ENCODE data around the gene TMEM269. TPM values are rescaled to one million over a fixed set of nuclear protein-coding genes. Genes with fewer than 3 reads are reported as not detected.
A peak's percentile ranks its signal among the peaks of the same experiment; 100 is the strongest.
"Not testable (repeated sequence)": the region's sequence is repeated elsewhere in the genome, so short reads cannot be mapped to it uniquely, and the experiment has no call there.

TMEM269 gene
- total RNA-seq, 5 donors from 2014 or later (not counting 1 experiment from before 2014, with no cell fraction given) = 0.20 to 1.7 (median 0.88) TPM

GRCh38 chr1:42801832-42802473 lies 17.2 kb downstream of the TMEM269 start:
- no peak overlapping the region for H3K27ac Mint-ChIP-seq
- no peak overlapping the region for H3K4me3 Mint-ChIP-seq
- H3K4me1 ChIP-seq (ENCODE audit: control insufficient read depth in 1 of 2, extremely low read depth in 1 of 2, insufficient read depth in 2 of 2, low read length in 2 of 2) = peaks cover 0 to 5% of the 10 kb centered on the region in 2 experiments
- peaks cover 0 to 3% of the 10 kb centered on the region in 2 experiments for H3K27me3 ChIP-seq (replicated peaks in 1 of 2; ENCODE audit: control insufficient read depth in 2 of 2, extremely low read depth in 1 of 2, insufficient read depth in 2 of 2, low read length in 1 of 2)
- 100% methylated on average over 4 of the region's 8 CpGs for WGBS (ENCODE audit: insufficient coverage)
- DNase-seq (no peak), ATAC-seq (replicated peaks in 1 of 4) (no peak)
- no peaks in the 10 kb centered on the region for H3K27me3 Mint-ChIP-seq
- CTCF ChIA-PET = no interaction called here
- peaks cover 3 to 4% (median 3%) of the 10 kb centered on the region in 3 donors for H3K4me1 Mint-ChIP-seq
- H3K9me3 Mint-ChIP-seq = no peaks in the 10 kb centered on the region
- H3K27ac ChIP-seq (ENCODE audit: low read length) = no peak overlapping the region
- no peaks in the 10 kb centered on the region for H3K9me3 ChIP-seq
- no peak overlapping the region for H3K4me3 ChIP-seq (ENCODE audit: control insufficient read depth in 1 of 2, extremely low read depth in 1 of 2, low read length in 1 of 2)
- peaks cover 23% of the 10 kb centered on the region for H3K36me3 Mint-ChIP-seq
- H3K36me3 ChIP-seq (ENCODE audit: control insufficient read depth in 2 of 2, extremely low read depth in 1 of 2, insufficient read depth in 1 of 2, low read length in 1 of 2) = no peaks in the 10 kb centered on the region
- POLR2A ChIA-PET = interaction anchor here in 1 of 2 donors (0.7 kb wide), 1 partner anchor 48 kb away, joined by 5 read pairs; no protein-coding TSS in a partner anchor

- Histone ChIP-seq H3K36me3 (ENCODE audit: control insufficient read depth in 2 of 2, extremely low read depth in 1 of 2, insufficient read depth in 1 of 2, low read length in 1 of 2) (peaks cover 0 to 7% of the 10 kb centered on the region in 2 donors), H3K27ac (ENCODE audit: low read length) (no peak overlapping the region), H3K4me1 (ENCODE audit: control insufficient read depth in 1 of 2, extremely low read depth in 1 of 2, insufficient read depth in 2 of 2, low read length in 2 of 2) (peaks cover 4 to 12% of the 10 kb centered on the region in 2 experiments), H3K9me3 (no peaks in the 10 kb centered on the region), H3K27me3 (replicated peaks in 1 of 2; ENCODE audit: control insufficient read depth in 2 of 2, extremely low read depth in 1 of 2, insufficient read depth in 2 of 2, low read length in 1 of 2) (peaks cover 0 to 3% of the 10 kb centered on the region in 2 experiments), H3K4me3 (ENCODE audit: control insufficient read depth in 1 of 2, extremely low read depth in 1 of 2, low read length in 1 of 2) (no peak overlapping the region)
- CTCF ChIA-PET = no interaction called here
- no peaks in the 10 kb centered on the region for H3K9me3 Mint-ChIP-seq
- ATAC-seq (replicated peaks in 1 of 4) (no peak), DNase-seq (no peak)
- H3K4me3 Mint-ChIP-seq = no peak overlapping the region
- H3K36me3 Mint-ChIP-seq = peaks cover 31% of the 10 kb centered on the region
- POLR2A ChIA-PET = no interaction called here
- no peak overlapping the region for H3K27ac Mint-ChIP-seq
- H3K4me1 Mint-ChIP-seq = peaks cover 11 to 14% (median 12%) of the 10 kb centered on the region in 3 donors
- H3K27me3 Mint-ChIP-seq = no peaks in the 10 kb centered on the region
Observed at GRCh38 chr1:42806171-42806570, 21.4 kb downstream of the TMEM269 start.

DNA sequence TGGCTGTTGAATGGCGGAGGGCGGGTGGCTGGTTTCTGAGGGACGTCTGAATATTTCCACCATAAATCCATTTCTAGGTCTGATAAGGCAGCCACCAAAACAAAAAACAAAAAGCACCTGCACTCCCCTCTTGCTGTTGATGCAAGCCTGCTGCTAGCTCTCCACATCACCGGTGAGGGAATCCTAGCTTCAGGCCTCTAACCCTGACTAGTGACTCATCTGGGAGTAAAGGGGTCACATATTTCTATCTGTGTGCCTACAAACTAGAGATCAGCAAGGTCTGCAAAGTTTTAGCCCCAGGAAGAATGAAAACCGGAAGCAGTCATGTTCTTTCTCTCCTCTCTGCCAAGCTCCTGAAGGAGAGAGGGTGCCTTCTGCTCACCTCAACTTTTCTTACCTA lies 21.8 kb downstream of the TMEM269 start:
- Histone ChIP-seq H3K4me3 (ENCODE audit: control insufficient read depth in 1 of 2, extremely low read depth in 1 of 2, low read length in 1 of 2) (no peak overlapping the region), H3K9me3 (no peaks in the 10 kb centered on the region), H3K36me3 (ENCODE audit: control insufficient read depth in 2 of 2, extremely low read depth in 1 of 2, insufficient read depth in 1 of 2, low read length in 1 of 2) (peaks cover 0 to 7% of the 10 kb centered on the region in 2 donors), H3K27me3 (replicated peaks in 1 of 2; ENCODE audit: control insufficient read depth in 2 of 2, extremely low read depth in 1 of 2, insufficient read depth in 2 of 2, low read length in 1 of 2) (peaks cover 0 to 3% of the 10 kb centered on the region in 2 experiments), H3K27ac (ENCODE audit: low read length) (no peak overlapping the region), H3K4me1 (ENCODE audit: control insufficient read depth in 1 of 2, extremely low read depth in 1 of 2, insufficient read depth in 2 of 2, low read length in 2 of 2) (peaks cover 4 to 12% of the 10 kb centered on the region in 2 experiments)
- POLR2A ChIA-PET = interaction anchor here in 1 of 2 donors (0.6 kb wide), 1 partner anchor 983 kb away, joined by 6 read pairs; no protein-coding TSS in a partner anchor
- H3K9me3 Mint-ChIP-seq = no peaks in the 10 kb centered on the region
- no peak for DNase-seq
- H3K4me1 Mint-ChIP-seq = peaks cover 11 to 14% (median 12%) of the 10 kb centered on the region in 3 donors
- peak overlapping the region in 1 of 2 donors; percentile 56 for H3K27ac Mint-ChIP-seq
- CTCF ChIA-PET = no interaction called here
- H3K27me3 Mint-ChIP-seq = no peaks in the 10 kb centered on the region
- no peak for ATAC-seq (replicated peaks in 1 of 4)
- WGBS (ENCODE audit: insufficient coverage) = 100% methylated on average over 3 of the region's 5 CpGs
- peaks cover 33% of the 10 kb centered on the region for H3K36me3 Mint-ChIP-seq
- no peak overlapping the region for H3K4me3 Mint-ChIP-seq

GRCh38 chr1:42807056-42807668 lies 22.4 kb downstream of the TMEM269 start:
- Histone ChIP-seq H3K27me3 (replicated peaks in 1 of 2; ENCODE audit: control insufficient read depth in 2 of 2, extremely low read depth in 1 of 2, insufficient read depth in 2 of 2, low read length in 1 of 2) (peaks cover 0 to 3% of the 10 kb centered on the region in 2 experiments), H3K4me1 (ENCODE audit: control insufficient read depth in 1 of 2, extremely low read depth in 1 of 2, insufficient read depth in 2 of 2, low read length in 2 of 2) (peaks cover 4 to 12% of the 10 kb centered on the region in 2 experiments), H3K36me3 (ENCODE audit: control insufficient read depth in 2 of 2, extremely low read depth in 1 of 2, insufficient read depth in 1 of 2, low read length in 1 of 2) (peaks cover 0 to 7% of the 10 kb centered on the region in 2 donors), H3K9me3 (no peaks in the 10 kb centered on the region), H3K4me3 (ENCODE audit: control insufficient read depth in 1 of 2, extremely low read depth in 1 of 2, low read length in 1 of 2) (no peak overlapping the region), H3K27ac (ENCODE audit: low read length) (peak overlapping the region; percentile 9)
- POLR2A ChIA-PET = interaction anchor here in 1 of 2 donors (0.6 kb wide), 1 partner anchor 982 kb away, joined by 6 read pairs; no protein-coding TSS in a partner anchor
- ATAC-seq (replicated peaks in 1 of 4) = no peak
- H3K27me3 Mint-ChIP-seq = no peaks in the 10 kb centered on the region
- peak overlapping the region; percentile 56 to 63 for H3K27ac Mint-ChIP-seq
- H3K36me3 Mint-ChIP-seq = peaks cover 35% of the 10 kb centered on the region
- CTCF ChIA-PET = no interaction called here
- H3K4me1 Mint-ChIP-seq = peaks cover 11 to 14% (median 12%) of the 10 kb centered on the region in 3 donors
- H3K9me3 Mint-ChIP-seq = no peaks in the 10 kb centered on the region
- H3K4me3 Mint-ChIP-seq = no peak overlapping the region
- no peak for DNase-seq

- H3K27me3 ChIP-seq (replicated peaks in 1 of 2; ENCODE audit: control insufficient read depth in 2 of 2, extremely low read depth in 1 of 2, insufficient read depth in 2 of 2, low read length in 1 of 2); POLR2A ChIA-PET; H3K27ac Mint-ChIP-seq; H3K4me3 ChIP-seq (ENCODE audit: control insufficient read depth in 1 of 2, extremely low read depth in 1 of 2, low read length in 1 of 2); H3K9me3 Mint-ChIP-seq; H3K27me3 Mint-ChIP-seq; H3K27ac ChIP-seq (ENCODE audit: low read length); CTCF ChIA-PET; ATAC-seq (replicated peaks in 1 of 4); H3K4me3 Mint-ChIP-seq; H3K36me3 ChIP-seq (ENCODE audit: control insufficient read depth in 2 of 2, extremely low read depth in 1 of 2, insufficient read depth in 1 of 2, low read length in 1 of 2); H3K9me3 ChIP-seq; DNase-seq: not testable (repeated sequence)
- peaks cover 10 to 13% of the 10 kb centered on the region in 2 experiments for H3K4me1 ChIP-seq (ENCODE audit: control insufficient read depth in 1 of 2, extremely low read depth in 1 of 2, insufficient read depth in 2 of 2, low read length in 2 of 2)
- peaks cover 12% of the 10 kb centered on the region for H3K36me3 Mint-ChIP-seq
- no CpG with 5 or more reads among the region's 3 CpGs for WGBS (ENCODE audit: insufficient coverage)
- H3K4me1 Mint-ChIP-seq = peaks cover 20 to 34% (median 20%) of the 10 kb centered on the region in 3 donors
Observed at GRCh38 chr1:42814815-42815214, 30.0 kb downstream of the TMEM269 start.

DNA sequence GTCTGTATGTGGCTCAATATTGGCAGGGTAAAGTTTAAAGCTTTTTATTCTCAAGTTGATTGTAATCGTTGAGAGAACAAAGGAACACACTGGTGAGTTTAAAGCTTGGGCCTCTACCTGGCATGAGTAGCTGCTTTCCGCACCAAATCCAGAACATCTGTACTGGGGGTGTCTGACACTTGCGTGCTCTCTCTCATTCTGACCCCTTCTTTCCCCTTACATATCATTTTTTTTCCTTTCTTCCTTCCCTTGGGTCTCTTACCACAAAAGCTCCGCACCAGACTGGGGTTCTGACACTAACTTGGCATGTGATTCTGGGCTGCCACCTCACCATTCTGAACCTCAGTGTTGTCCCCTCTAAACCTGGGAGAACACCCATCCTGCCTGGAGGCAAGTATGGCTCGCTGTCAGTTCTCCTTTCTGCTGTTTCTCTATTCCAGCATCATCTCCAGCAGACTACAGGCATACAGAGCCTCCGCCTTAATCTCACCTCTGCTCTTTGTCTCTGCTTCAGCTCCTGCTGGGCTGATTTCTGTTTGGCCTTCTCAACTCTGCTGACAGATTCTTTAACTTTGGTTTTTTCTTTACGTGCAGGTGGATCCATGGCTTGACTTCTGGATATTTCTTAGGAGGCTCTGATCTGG lies 31.3 kb downstream of the TMEM269 start:
- Histone ChIP-seq H3K27me3 (replicated peaks in 1 of 2; ENCODE audit: control insufficient read depth in 2 of 2, extremely low read depth in 1 of 2, insufficient read depth in 2 of 2, low read length in 1 of 2) (no peaks in the 10 kb centered on the region), H3K27ac (ENCODE audit: low read length) (peak overlapping the region; percentile 81), H3K36me3 (ENCODE audit: control insufficient read depth in 2 of 2, extremely low read depth in 1 of 2, insufficient read depth in 1 of 2, low read length in 1 of 2) (no peaks in the 10 kb centered on the region), H3K4me1 (ENCODE audit: control insufficient read depth in 1 of 2, extremely low read depth in 1 of 2, insufficient read depth in 2 of 2, low read length in 2 of 2) (peaks cover 10 to 13% of the 10 kb centered on the region in 2 experiments), H3K9me3 (no peaks in the 10 kb centered on the region), H3K4me3 (ENCODE audit: control insufficient read depth in 1 of 2, extremely low read depth in 1 of 2, low read length in 1 of 2) (peak overlapping the region; percentile 66 to 82)
- Mint-ChIP-seq H3K27ac (peak overlapping the region; percentile 90 to 93), H3K27me3 (no peaks in the 10 kb centered on the region), H3K36me3 (peaks cover 4% of the 10 kb centered on the region), H3K4me1 (peaks cover 20 to 39% (median 20%) of the 10 kb centered on the region in 3 donors), H3K9me3 (no peaks in the 10 kb centered on the region), H3K4me3 (peak overlapping the region; percentile 78 to 84 (median 83))
- CTCF ChIA-PET = interaction anchor here in 1 of 2 donors (1.2 to 4.0 kb wide), 2 partner anchors 30 to 49 kb away, joined by 4 to 16 read pairs; partner anchors contain the start of genes C1orf50, P3H1 and ZNF691
- 13% methylated on average over 3 of the region's 7 CpGs for WGBS (ENCODE audit: insufficient coverage)
- ATAC-seq (replicated peaks in 1 of 4) (peak; percentile 0 to 4 (median 1)), DNase-seq (peak in 7 of 35 experiments; percentile 2 to 16 (median 3))
- POLR2A ChIA-PET = interaction anchor here (0.6 to 1.7 kb wide), 2 partner anchors 31 to 49 kb away, joined by 4 read pairs; partner anchors contain the start of genes C1orf50 (in 1 of the 2) and P3H1 (in 1 of the 2)
